OCI-LY3 (cell line): ENCODE measurements around the gene IFNG.

ENCODE experiments used
- CTCF ChIP-seq: fragments of 200-600, 300-600 bp; sonication (generic); IDR thresholded peaks from 2 replicates; pipeline ENCODE4 v1.5.1; 2014; ENCODE audit warnings: antibody characterized with exemption, low read length, low read depth
- EZH2phosphoT487 ChIP-seq: fragments of 200-600 bp; shearing (Covaris generic); IDR thresholded peaks from 2 replicates; pipeline ENCODE4 v1.6.1; 2018; ENCODE audit warnings: antibody characterized with exemption, mixed run types, low read depth

DNA sequence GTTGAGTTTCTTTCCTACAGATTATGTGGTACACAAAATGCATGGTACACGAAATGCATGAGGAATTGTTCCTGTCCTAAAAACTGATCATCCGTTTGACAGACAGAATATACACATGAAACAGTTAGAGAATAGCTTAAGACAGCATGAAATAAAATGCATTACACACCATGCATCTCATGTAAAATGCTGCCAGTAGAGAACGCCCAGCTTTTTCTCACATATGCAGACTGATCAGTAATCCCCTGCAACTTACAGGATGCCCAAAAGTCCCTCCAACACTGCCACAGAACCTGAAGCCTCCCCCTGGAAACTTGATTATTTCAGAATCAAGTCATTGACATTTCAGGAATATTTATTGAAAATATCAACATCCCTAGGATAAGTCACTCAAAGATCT lies 24.0 kb downstream of the IFNG start:
- TF ChIP-seq CTCF, result no peak
- no peak for TF ChIP-seq EZH2phosphoT487
